NCI-H69 (cell line): Measurements from ENCODE around the gene COL6A2.
"Not testable (repeated sequence)": the region's sequence is repeated elsewhere in the genome, so short reads cannot be mapped to it uniquely, and the experiment has no call there.

Experiments used
- DNase-seq: peaks from one replicate; lab custom pipeline; 2025; lab: John Stamatoyannopoulos, UW

COL6A2 gene

GRCh38 chr21:46176443-46177129 lies 78.7 kb downstream of the COL6A2 start:
- DNase-seq: not testable (repeated sequence)

- DNase-seq: no peak
Observed at GRCh38 chr21:46178961-46179360, 81.0 kb downstream of the COL6A2 start.
